Measurements from ENCODE around the gene PARP12. TPM values are rescaled to one million over a fixed set of nuclear protein-coding genes. Genes with fewer than 3 reads are reported as not detected.

PARP12 gene
- total and polyA plus RNA-seq, 12 donors: 6.7 to 48.3 (median 13.1) TPM

DNA sequence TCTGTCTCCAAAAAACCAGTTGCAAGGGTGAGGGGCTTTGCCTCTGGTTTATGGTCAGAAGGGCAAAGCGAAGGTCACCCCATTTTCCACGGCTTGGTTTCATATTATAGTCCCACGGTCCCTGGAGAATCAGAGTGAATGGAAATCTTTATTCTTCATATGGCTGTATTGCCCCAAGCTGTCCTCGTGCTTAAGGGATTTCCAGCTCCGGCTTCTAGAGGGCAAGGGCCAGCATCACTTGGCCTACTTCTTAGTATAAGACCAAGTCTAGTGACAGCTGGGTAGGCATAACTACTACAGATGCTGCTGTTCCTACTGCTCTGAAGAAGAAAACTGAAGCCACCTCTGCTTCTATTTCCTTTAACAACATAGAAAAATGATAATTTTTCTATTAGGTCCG is 63.2 kb downstream of the PARP12 start:
- no peak for DNase-seq
- H3K4me1 ChIP-seq: peaks cover 0 to 9% (median 0%) of the 10 kb centered on the region in 9 donors
- TF ChIP-seq, protein P1, sequence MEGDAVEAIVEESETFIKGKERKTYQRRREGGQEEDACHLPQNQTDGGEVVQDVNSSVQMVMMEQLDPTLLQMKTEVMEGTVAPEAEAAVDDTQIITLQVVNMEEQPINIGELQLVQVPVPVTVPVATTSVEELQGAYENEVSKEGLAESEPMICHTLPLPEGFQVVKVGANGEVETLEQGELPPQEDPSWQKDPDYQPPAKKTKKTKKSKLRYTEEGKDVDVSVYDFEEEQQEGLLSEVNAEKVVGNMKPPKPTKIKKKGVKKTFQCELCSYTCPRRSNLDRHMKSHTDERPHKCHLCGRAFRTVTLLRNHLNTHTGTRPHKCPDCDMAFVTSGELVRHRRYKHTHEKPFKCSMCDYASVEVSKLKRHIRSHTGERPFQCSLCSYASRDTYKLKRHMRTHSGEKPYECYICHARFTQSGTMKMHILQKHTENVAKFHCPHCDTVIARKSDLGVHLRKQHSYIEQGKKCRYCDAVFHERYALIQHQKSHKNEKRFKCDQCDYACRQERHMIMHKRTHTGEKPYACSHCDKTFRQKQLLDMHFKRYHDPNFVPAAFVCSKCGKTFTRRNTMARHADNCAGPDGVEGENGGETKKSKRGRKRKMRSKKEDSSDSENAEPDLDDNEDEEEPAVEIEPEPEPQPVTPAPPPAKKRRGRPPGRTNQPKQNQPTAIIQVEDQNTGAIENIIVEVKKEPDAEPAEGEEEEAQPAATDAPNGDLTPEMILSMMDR (IDR thresholded peaks at IDR 0.05): no peak
- ATAC-seq: no peak
- no peaks in the 10 kb centered on the region for H3K27me3 ChIP-seq
- no peaks in the 10 kb centered on the region for H3K36me3 ChIP-seq
- H3K4me3 ChIP-seq: no peak overlapping the region
- no peak overlapping the region for H3K27ac ChIP-seq
- no peaks in the 10 kb centered on the region for H3K9me3 ChIP-seq
- intact Hi-C loops (cut with DNase I): loop anchor here in 4 of 10 donors (5.0 to 10.0 kb wide), 5 partner anchors 117 to 502 kb away; partner anchors contain the start of gene HIPK2 (in 1 of the 4)
- 89 to 92% methylated on average over 6 of the region's 6 CpGs for WGBS, 2 donors

DNA sequence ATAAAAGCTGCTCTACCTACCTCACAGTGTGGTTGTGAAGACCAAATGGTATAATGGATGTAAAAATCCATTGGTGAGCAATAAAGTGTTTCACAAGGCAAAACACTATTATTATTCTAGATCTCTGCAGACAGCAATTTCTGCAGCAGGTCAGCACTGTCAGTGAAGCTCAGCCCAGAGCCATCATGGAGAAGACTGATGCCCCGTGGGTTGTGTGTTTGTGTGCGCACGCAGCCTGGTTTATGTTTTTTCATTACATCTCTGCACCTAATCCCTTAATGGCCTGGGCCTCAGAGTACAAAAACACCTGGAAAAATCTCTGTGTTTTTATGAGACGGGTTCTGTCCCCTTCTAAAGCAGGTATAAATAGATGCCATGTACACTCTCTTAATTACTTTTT is 64.2 kb downstream of the PARP12 start:
- ATAC-seq: no peak
- TF ChIP-seq, protein P1 (IDR thresholded peaks at IDR 0.05): no peak
- no peak overlapping the region for H3K27ac ChIP-seq
- H3K9me3 ChIP-seq: no peaks in the 10 kb centered on the region
- H3K27me3 ChIP-seq: no peaks in the 10 kb centered on the region
- WGBS, 2 donors: 96 to 97% methylated on average over 4 of the region's 4 CpGs
- no peak overlapping the region for H3K4me3 ChIP-seq
- H3K4me1 ChIP-seq: peaks cover 0 to 9% (median 0%) of the 10 kb centered on the region in 9 donors
- intact Hi-C loops (cut with DNase I): loop anchor here in 4 of 10 donors (5.0 to 10.0 kb wide), 5 partner anchors 116 to 501 kb away; partner anchors contain the start of gene HIPK2 (in 1 of the 4)
- no peak for DNase-seq
- no peaks in the 10 kb centered on the region for H3K36me3 ChIP-seq

DNA sequence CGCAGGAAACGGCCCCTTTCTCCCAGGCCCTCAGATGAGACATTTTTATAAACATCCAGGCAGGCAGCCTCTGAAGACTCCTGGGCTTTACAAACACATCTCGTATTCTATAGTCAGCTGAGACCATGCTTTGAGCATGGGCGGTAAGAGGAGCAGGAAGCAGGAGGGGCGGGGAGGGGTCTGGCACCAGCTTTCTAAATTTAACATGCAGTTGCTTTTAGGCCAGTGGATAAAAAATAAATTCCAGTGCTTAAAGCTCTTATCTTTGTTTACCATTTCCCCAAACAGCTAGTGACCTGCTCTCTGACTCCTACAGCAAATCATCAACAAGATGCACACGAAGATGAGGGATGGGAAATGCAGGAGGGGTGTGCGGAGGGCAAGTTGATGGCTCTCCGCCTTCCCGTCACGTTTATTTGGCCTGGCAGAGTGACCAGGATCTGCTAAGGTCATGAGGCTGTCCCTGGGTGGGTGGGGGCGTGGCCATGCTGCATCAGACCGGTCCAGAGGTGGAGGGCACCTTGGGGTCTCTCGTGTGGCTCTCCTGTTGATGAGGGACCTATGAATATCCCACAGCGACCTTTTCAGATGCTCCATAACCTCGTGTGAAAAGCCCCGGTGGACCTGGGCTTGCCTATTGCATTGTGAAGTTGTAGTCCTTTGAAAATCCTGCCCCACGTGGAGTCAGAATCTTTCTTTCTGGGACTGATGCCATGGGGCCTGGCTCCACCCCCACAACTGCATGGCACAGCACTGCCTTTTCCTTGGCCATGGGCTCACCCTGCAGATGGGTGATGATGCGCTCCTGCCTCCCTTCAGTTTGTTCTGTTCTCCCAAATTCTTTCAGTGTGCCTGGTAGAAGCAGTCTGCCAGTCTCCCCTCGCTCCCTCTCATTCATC is 67.5 kb downstream of the PARP12 start:
- Histone ChIP-seq H3K36me3 (no peaks in the 10 kb centered on the region), H3K9me3 (no peaks in the 10 kb centered on the region), H3K4me1 (peaks cover 0 to 9% (median 0%) of the 10 kb centered on the region in 9 donors), H3K4me3 (no peak overlapping the region), H3K27me3 (no peaks in the 10 kb centered on the region), H3K27ac (no peak overlapping the region)
- TF ChIP-seq, protein P1 (IDR thresholded peaks at IDR 0.05): peak in 3 of 9 donors; percentile 16 to 26 (median 21)
- ATAC-seq: peak; percentile 61 to 93 (median 84)
- DNase-seq: peak; percentile 35 to 57
- intact Hi-C loops (cut with DNase I): loop anchor here in 4 of 10 donors (5.0 to 10.0 kb wide), 5 partner anchors 113 to 498 kb away; partner anchors contain the start of gene HIPK2 (in 1 of the 4)
- 46 to 53% methylated on average over 19 of the region's 19 CpGs for WGBS, 2 donors

DNA sequence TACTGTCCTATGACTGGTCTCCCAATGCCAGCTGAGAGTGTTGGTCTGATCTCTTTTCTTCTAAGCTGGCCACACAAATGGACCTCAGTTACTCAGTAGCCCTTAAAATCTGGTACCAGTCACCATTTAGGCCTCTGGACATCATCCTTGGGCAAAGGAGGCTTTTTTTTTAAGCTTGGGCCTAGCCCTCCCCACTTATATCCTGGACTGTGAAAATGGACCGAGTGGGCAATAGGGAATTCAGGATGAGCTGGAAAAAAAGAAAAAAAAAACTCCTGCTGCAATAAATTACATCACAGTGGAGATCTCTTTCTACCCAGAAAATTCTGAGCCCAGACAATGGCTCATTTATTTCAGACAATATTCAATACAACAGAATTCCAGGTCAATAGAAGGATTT is 68.4 kb downstream of the PARP12 start:
- TF ChIP-seq, protein P1 (IDR thresholded peaks at IDR 0.05): no peak
- Histone ChIP-seq H3K36me3 (no peaks in the 10 kb centered on the region), H3K27me3 (no peaks in the 10 kb centered on the region), H3K9me3 (no peaks in the 10 kb centered on the region), H3K4me1 (peaks cover 0 to 9% (median 0%) of the 10 kb centered on the region in 9 donors), H3K4me3 (no peak overlapping the region), H3K27ac (no peak overlapping the region)
- intact Hi-C loops (cut with DNase I): loop anchor here in 3 of 10 donors (10.0 kb wide), 3 partner anchors 180 to 220 kb away; partner anchors contain the start of gene HIPK2 (in 1 of the 3)
- ATAC-seq (no peak), DNase-seq (no peak)
- 74 to 83% methylated on average over 1 of the region's 1 CpG for WGBS, 2 donors

Measured in heart right ventricle (tissue), 16 donors.